ENCODE results near the gene SIGLEC7.

SIGLEC7 gene

DNA sequence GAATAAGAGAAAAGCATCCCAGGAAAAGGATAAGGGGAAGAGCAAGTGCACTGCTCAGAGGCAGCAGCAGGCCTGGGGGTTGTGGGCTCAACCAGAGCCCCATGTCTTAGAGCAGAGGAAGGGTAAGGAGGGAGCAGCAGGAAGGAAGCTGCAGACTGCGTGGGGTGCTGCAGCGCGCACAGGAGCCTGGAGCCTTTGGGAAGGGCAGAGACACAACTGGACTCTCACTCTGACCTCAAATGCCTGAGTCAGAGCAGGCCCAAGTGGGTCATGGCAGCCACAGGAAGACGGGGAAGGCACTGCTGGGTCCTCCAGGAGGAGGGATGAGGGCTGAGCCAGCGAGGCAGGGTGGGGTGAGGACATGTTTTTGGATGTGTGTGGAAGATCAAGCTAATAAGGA, 31.6 kb downstream of the SIGLEC7 start:
- no peak for DNase-seq

DNA sequence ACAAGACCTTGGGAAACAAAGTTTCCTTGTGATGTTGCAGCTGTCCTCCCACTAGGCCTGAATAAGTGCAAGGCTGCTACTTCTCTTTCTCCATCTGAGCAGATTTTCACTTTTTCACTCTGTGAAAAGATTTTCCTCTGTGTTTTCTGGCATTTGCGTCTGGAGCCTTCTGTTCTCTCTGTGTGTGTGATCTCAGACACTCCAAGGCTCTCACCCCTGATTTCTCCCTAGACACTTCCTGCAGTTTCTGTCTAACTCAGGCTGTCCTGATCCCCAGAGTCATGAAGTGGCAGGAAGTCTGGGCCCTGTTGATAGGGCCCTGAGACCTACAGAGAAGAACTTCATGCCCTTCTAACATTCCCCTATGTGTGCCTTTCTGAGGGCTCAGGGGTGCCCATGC, 37.2 kb downstream of the SIGLEC7 start:
- DNase-seq: no peak

- no peak for DNase-seq
Observed at GRCh38 chr19:51181377-51181912, 39.3 kb downstream of the SIGLEC7 start.

DNA sequence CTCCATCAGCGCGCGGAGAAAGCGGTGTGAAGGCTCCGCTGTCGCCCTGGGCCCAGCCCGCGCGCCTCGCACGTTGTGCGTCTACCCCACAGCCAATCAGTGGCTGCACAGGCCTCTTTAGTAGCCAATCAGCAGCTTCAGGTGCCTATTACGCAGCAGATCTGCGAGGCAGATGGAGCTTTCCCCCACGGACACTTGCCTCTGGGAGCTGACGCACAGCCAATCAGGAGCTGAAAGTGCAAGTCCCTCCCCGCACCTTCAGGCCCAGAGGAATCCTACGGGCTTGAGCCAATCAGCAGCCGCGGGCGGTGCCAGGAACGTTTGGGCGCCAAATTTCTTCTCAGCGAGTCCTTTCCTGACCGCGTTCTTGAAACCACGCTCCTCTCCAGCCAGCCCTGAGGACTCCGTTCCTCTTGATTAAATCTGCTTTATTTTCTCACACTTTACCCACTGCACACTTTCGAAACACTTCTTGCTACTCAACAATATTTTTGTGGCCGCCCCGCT, 39.9 kb downstream of the SIGLEC7 start:
- no peak for DNase-seq

DNA sequence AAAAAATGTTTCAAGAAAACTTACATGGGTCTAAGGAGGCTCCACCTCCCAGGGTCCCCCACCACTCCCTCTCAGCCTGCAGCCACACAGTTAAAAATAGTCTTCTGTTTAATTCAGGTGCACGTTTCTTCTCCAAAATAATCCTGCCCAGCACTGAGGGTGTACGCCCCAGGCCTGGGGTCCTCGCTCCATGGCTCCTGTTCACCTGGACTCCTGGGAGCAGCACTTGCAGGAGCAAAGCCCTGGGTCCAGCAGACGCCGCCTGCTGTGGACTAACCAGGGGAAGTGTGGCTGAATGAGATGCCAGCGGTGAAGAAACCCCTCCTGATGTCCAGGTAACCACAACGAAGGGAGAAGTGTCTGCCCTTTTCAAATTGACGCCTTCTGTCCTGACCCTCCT, 41.5 kb downstream of the SIGLEC7 start:
- no peak for DNase-seq

DNA sequence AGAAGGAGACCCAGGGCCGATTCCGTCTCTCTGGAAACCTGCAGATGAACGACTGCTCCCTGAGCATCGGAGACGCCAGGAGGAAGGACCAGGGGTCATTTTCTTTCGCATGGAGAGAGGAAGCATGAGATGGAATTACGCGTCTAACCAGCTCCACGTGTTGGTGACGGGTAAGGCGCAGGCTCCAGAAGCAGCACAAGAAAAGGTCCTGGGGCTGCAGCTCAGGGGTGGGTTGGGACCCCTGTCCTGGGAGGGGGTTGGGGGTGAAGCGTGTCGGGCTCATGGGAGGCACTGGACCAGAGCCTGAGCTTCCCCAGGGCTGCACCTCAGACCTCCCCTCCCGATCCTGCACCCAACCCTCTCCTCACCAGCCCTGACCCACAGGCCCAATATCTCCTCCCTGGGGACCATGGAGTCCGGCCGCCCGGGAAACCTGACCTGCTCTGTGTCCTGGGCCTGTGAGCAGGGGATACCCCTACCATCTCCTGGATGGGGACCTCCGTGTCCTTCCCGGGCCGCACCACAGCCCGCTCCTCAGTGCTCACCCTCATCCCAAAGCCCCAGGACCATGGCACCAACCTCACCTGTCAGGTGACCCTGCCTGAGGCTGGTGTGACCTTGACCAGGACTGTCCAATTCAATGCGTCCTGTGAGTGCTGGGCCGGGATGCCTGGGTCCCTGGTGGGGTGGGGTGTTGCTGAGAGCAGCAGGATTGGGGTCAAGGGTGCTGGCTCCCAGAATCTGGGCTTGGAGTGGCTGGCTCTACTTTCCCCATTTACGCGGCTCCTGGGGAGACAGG, 43.2 kb downstream of the SIGLEC7 start:
- no peak for DNase-seq

DNA sequence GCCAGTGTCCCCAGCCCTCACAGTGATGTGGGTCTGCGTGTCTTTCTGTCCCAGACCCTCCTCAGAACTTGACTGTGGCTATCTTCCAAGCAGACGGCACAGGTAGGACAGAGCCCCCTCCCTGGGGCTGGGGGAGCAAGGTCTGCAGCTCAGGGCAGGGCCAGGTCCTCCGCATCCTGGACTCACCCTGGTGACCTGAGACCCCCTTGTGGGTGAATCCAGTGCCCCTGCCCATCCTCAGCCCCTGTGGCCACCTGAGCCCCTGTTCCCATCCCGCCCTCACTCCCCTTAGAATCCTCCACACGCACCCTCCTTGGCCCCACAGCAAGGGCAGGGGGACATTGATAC, 43.7 kb downstream of the SIGLEC7 start:
- no peak for DNase-seq

- no peak for DNase-seq
Observed at GRCh38 chr19:51186323-51186722, 44.2 kb downstream of the SIGLEC7 start.

GRCh38 chr19:51187395-51188226, 45.5 kb downstream of the SIGLEC7 start:
- DNase-seq: no peak

GRCh38 chr19:51188227-51188559, 46.1 kb downstream of the SIGLEC7 start:
- no peak for DNase-seq

GRCh38 chr19:51192689-51193088, 50.6 kb downstream of the SIGLEC7 start:
- no peak for DNase-seq

- no peak for DNase-seq
Observed at GRCh38 chr19:51194527-51195315, 52.6 kb downstream of the SIGLEC7 start.

DNA sequence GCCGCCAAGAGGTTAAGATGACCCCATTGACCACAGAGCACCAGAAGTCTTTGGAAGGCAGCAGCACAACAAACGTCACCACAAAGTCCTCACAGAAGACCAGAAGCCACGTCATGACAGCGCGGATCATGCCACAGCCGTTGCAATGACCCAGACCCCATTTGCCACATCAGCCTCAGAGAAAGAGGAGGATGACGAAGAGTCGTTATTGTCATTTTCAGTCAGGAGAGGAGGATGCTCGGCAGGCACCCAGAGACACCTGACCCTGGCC, 53.1 kb downstream of the SIGLEC7 start:
- DNase-seq: no peak

- no peak for DNase-seq
Observed at GRCh38 chr19:51195616-51196015, 53.5 kb downstream of the SIGLEC7 start.

GRCh38 chr19:51196181-51196580, 54.1 kb downstream of the SIGLEC7 start:
- DNase-seq: no peak

- no peak for DNase-seq
Observed at GRCh38 chr19:51198641-51199040, 56.5 kb downstream of the SIGLEC7 start.

DNA sequence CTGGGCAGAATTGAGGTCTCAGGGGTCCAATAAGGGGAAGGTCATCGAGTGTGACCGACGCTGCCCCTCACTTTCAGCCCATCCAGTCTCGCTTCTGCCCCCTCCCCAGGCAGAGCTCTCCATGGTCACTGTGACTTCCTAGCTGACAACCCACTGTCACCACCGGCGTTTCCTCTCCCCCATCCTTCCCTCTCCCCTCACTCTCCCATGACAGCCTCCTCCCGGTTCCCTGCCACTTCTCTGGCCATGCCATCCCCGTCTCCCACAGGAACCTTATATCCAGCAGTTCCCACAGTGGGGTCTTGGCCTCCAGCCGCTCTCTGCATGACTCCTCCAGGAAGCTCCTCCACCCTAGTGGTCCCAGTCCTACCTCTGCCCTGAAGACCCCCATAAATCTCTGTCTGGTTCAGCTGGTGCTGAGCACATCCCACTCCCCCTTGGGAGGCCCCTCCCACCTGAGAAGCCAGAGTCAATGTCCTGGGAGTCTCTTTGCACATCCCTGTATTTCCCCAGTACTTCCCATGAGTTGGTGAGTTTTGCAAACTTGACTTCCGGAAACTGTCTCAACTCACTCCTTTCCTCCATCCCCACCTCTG, 58.1 kb downstream of the SIGLEC7 start:
- no peak for DNase-seq

DNA sequence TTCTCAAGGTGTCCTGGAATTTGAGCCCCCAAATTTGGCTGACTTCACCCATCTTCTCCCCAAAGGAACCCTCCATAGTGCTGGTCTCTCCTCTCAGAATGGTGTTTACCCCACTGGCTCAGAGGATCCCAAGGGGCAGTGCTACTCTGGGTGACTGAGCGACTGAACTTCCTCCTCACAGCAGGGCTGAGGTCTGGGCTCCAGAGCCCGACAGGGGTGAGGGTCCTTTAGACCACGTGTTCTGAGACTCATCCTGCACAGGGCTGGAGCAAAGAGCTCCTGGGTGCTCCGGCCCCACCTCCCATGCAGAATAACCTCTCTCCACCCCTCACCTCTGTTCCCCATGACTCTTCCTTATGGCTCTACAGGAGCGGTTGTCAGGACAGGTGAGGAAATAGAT, 59.6 kb downstream of the SIGLEC7 start:
- DNase-seq: no peak

All from NCI-H510A treated with DMSO at 0.1 percent for 48 hours (cell line).